T-helper 9 cell (primary cell): Measurements from ENCODE around the gene CABP7.

Source experiments
- DNase-seq: peaks from one replicate; pipeline ENCODE4 v3.0.0-alpha.2; 2020

Gene CABP7

GRCh38 chr22:29702931-29703501 is 16.8 kb upstream of the CABP7 start:
- DNase-seq, result no peak

DNA sequence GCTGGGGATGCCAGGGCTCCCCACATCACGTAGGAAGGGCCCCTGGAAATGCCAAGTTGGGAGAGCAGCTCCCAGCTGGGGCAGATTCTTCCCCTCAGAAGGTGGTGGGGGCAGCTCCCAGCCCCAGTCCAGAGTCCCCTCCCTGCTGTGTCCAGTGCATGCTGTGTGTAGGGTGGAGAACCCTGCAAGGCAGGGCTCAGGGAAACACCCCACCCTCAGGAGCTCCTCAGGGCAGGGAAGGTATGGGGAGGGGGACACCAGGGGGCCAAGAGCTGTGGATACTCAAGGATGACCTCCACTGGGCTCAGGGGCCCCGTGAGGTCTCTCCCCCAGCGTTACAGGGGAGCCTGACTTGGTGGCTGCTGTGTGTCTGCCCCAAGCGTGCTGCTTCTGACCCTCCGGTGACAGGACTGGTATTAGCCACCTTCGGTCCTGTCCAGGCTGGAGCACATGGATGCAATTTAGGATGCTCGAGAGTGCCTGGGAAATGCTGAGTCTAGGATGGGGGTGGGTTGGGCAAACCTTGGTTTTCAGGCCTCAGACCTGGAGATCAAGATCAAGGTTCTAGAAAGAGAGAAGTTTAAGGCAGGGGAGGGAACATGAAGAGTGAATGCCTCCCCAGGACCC is 16.1 kb upstream of the CABP7 start:
- no peak for DNase-seq

- no peak for DNase-seq
Observed at GRCh38 chr22:29704528-29705285, 15.1 kb upstream of the CABP7 start.

GRCh38 chr22:29705651-29706050 is 14.2 kb upstream of the CABP7 start:
- no peak for DNase-seq

- no peak for DNase-seq
Observed at GRCh38 chr22:29706486-29706885, 13.3 kb upstream of the CABP7 start.

GRCh38 chr22:29707010-29707409 is 12.8 kb upstream of the CABP7 start:
- no peak for DNase-seq

GRCh38 chr22:29707471-29707870 is 12.3 kb upstream of the CABP7 start:
- DNase-seq, result no peak

- DNase-seq, result no peak
Observed at GRCh38 chr22:29710193-29710592, 9.6 kb upstream of the CABP7 start.

DNA sequence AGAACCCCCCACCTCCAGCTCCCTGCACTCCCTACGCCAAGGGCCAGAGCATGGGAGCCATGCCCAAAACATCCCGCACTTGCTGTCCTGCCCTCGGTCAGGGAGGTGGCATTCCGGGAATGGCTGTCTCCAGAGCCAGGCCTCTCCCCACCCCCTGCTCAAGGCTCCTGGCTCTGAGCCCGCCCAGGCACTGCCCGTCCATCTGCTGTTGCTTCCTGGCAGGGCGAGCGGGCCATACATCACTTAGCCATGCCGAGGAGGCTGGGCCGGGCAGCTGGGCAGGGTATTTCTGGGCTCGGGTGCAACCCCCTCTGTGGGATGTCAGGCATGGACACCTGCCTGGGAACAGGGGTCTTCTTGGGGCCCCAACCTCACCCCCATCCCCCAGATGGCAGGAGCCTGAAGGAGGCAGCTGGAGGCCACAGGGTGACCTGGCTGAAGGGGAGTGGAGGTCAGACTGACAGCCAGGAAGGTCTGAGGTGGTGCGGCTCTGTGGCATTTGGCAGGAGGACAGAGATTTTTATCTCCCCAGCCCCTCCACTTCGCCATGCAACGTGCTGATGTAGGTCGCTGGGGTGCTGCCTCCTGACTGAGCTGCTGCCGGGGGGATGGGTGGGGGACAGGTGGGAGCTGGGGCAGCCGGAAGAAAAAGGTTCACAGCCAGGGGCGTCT is 8.7 kb upstream of the CABP7 start:
- DNase-seq, result no peak

DNA sequence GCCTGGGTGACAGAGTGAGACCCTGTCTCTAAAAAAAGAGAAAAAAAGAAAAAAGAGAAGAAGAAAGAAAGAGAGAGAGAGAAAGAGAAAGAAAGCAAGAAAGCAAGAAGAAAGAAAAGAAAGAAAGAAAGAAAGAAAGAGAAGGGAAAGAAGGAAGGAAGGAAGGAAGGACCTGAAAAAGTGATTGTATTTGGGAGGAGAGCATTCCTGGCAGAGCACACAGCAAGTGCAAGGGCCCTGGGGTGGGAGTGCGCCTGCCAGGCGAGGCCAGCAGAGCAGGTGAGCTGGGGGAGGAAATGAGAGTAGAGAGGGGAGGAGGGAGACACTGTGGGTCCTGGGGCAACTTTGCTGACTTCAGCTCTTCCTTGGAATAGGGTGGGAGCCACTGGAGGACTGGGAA is 7.7 kb upstream of the CABP7 start:
- no peak for DNase-seq

- no peak for DNase-seq
Observed at GRCh38 chr22:29713156-29713727, 6.6 kb upstream of the CABP7 start.

DNA sequence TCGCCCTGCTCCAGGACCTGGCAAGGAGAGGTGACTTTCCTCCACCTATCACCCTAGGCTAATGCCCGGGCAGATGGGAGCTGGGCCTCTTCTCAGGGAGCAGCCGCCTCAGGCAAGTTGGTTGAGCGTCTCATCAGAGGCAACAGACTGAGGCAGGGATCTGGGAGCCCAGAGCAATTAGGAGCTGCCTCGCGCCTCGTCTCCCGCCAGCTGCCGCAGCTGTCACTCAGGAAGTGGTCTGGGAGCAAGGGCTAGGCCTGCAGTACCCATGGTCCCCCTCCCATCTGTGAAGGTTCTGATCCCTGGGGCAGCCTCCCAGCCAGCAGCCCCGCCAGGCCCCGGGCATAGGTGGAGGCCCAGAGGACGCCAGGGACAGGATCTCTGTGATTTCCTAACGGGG is 4.6 kb upstream of the CABP7 start:
- no peak for DNase-seq

- no peak for DNase-seq
Observed at GRCh38 chr22:29715705-29716104, 4.1 kb upstream of the CABP7 start.

DNA sequence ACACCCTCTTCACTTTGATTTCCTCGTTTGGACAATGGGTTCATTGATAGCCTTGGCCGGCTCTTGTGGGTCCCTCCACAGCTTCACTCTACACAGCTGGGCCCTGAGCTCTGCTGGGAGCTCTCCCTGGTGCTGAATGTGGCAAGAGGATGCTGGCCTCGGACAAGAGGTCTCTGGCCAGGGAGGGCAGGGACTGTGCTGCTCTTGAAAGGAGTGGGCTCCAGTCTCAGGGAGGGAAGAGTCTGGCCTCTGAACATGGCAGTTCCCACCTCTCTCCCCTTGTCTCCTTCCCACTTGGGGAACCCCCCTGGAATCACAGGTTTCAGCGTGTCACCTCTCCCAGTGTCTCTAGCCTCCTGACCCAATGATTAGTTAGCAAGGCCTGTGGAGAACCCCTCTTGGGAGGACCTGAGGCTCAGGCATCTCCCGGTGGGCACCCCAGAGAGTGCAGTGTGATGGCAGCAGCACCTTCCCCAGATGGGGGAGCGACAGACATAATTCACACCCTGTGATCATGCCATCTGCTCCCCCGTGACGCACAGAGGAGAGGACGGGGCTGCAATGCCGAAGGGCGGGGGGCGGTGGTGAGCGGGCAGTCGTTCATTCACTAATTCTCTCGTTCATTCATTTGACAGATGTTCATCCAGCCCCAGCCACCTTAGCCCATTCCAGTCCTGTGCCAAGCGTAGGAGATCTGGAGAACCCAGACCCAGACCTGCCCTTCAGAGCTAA is 2.8 kb upstream of the CABP7 start:
- DNase-seq, result no peak

- no peak for DNase-seq
Observed at GRCh38 chr22:29717789-29718188, 2.0 kb upstream of the CABP7 start.

GRCh38 chr22:29718949-29719898 is 579 bp upstream of the CABP7 start:
- no peak for DNase-seq

- DNase-seq, result no peak
Observed at GRCh38 chr22:29720811-29721323, 1.1 kb downstream of the CABP7 start.

GRCh38 chr22:29722151-29722550 is 2.3 kb downstream of the CABP7 start:
- no peak for DNase-seq

- no peak for DNase-seq
Observed at GRCh38 chr22:29722587-29722986, 2.8 kb downstream of the CABP7 start.

- no peak for DNase-seq
Observed at GRCh38 chr22:29723766-29724165, 4.0 kb downstream of the CABP7 start.

DNA sequence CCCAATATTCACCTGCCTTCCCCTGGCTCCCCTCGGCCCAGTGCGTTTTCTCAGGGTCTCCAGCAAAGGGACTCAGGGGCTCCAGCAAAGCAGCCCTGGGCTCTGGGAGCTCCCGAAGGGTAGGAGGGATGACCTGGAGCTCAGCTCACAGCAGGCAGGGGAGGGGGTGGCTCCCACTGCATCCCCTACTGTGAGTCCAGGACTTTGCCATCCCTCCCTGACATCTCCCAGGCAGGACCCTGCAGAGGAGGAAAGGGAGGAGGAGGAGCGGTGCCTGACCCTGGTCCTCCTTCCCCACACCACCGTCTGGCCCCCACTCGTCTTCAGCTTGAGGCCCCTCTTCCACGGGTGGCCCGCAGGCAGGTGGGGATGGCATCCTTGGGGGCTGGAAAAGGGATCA is 5.0 kb downstream of the CABP7 start:
- DNase-seq, result no peak
